ENCODE results near the gene SCN2A.
"Not testable (repeated sequence)": the region's sequence is repeated elsewhere in the genome, so short reads cannot be mapped to it uniquely, and the experiment has no call there.

SCN2A gene

DNA sequence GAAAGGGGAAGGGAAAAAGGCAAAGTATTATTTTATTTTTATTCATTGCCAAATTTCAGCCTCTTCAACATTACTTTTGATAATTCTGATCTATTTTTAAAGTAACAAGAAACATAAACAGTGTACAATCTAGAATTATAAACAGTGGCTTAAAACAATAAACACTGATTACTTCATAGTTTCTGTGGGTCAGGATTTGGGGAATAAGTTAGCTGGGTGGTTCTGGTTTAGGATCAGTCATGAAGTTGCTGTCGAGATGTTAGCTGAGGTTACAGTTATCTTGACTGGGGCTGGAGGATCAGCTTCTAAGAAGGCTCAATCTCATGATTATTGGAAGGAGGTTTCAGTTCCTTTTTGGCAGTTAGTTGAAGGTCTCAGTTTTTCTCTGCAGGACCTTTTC, 109.2 kb downstream of the SCN2A start:
- DNase-seq, result no peak

GRCh38 chr2:165349181-165349580, 110.0 kb downstream of the SCN2A start:
- DNase-seq, result no peak

- DNase-seq, result no peak
These were observed 118.5 kb downstream of the SCN2A start for GRCh38 chr2:165357758-165358157.

DNA sequence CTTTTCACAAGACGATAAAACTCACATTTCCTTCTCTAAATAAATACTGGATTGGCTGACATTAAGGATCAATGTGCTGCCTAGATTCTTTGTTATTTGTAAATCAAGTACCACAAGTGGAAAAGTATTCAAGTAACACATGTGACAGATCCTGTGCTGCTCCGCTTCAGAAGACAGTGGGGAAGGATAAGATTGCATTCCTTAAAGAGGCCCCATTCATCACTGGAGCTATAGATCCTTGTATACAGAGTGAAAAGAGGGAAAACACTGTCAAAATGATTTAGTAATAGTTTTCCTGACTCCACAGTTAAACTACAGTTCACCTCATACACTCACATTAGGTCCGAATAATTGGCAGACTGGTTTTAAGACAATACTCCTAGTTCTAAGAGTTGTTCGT, 122.3 kb downstream of the SCN2A start:
- no peak for DNase-seq

DNA sequence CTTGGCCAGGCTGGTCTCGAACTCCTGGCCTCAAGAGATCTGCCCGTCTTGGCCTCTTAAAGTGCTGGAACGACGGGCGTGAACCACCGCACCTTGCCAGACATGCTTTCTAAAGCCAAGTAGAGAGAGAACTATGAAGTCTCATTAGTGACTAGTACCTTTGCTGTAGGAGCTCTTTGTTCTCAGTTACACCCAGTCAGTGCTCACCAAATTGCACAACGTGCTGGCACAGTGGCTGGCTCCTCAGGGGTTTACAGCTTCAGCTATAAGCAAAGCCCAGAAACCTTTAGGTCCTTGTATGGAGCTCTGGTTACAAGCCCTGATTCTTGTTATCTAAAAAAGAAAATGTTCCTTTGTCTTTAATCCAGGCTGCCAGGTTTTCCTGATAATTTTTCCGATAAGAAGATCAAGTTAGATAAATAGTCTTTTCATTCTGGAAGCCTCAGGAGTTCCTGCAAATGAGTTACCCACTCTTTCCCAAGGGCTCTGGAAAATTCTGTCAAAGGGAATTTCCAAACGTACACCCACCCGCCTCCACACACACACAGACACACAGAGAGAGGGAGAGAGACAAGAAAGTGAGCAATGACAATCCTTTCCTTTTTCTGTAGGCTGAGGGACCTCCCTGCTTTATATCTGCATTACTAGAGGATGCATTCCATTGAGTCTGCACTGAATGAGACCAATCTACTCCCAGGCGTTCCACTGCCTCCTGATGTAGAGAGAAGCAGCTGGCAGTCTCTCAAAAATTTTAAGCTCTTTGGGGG, 130.1 kb downstream of the SCN2A start:
- no peak for DNase-seq

DNA sequence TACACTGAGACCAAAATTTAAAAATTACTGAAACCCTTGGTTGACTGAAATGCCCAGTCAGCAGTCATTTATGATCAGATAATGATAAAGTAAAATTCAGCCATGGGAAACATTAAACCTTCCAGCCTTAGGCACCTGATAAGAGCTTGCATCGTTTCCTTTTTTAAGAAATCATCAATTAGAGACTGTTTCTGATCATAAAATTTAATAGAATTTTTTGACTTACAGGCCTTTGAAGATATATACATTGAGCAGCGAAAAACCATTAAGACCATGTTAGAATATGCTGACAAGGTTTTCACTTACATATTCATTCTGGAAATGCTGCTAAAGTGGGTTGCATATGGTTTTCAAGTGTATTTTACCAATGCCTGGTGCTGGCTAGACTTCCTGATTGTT, 130.7 kb downstream of the SCN2A start:
- no peak for DNase-seq

GRCh38 chr2:165371356-165371755, 132.1 kb downstream of the SCN2A start:
- no peak for DNase-seq

GRCh38 chr2:165373278-165374010, 134.2 kb downstream of the SCN2A start:
- no peak for DNase-seq

- no peak for DNase-seq
These were observed 137.4 kb downstream of the SCN2A start for GRCh38 chr2:165376571-165376975.

DNA sequence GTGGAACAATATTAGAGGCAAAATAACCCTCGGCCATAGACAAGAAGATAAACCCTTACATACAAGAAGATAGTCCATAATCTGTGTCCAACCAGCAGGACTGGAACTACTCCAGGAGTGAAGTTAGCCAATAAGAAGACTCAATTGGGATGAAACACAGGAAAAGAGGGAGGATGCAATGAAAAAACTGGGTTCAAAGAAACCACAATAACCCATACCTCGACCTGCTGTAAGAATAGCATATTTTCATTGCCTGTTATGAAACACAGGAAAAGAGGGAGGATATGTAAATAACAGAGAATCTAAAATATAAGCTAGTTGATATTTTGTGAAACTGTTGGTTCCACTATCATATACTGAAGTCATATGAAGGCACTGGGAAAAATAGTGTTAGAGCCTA, 143.1 kb downstream of the SCN2A start:
- no peak for DNase-seq

GRCh38 chr2:165390875-165391274, 151.7 kb downstream of the SCN2A start:
- DNase-seq, result no peak

DNA sequence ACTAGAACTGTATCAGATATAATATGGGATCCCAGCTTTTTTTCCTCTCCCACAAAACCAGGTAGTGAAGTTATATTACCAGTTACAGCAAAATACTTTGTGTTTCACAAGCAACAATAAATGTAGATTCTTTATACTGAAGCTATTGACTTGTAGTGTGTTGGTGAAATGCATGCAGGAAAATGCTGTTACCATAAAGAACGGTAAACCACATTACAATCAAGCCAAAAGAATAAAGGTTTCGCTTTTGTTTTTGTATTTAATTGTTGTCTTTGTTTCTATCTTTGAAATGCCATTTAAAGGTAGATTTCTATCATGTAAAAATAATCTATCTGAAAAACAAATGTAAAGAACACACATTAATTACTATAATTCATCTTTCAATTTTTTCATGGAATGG, 152.6 kb downstream of the SCN2A start:
- DNase-seq, result no peak

DNA sequence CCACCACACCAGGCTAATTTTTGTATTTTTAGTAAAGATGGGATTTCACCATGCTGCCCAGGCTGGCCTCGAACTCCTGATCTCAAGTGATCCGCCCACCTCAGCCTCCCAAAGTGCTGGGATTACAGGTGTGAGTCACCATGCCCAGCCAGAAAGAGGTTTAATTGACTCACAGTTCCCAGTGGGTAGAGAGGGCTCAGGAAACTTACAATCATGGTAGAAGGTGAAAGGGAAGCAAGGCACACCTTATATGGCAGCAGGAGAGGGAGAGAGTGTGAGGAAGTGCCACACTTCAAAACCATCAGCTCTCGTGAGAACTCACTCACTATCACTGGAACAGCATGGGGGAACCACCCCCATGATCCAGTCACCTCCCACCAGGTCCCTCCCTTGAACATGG, 159.4 kb downstream of the SCN2A start:
- not testable (repeated sequence) for DNase-seq

DNA sequence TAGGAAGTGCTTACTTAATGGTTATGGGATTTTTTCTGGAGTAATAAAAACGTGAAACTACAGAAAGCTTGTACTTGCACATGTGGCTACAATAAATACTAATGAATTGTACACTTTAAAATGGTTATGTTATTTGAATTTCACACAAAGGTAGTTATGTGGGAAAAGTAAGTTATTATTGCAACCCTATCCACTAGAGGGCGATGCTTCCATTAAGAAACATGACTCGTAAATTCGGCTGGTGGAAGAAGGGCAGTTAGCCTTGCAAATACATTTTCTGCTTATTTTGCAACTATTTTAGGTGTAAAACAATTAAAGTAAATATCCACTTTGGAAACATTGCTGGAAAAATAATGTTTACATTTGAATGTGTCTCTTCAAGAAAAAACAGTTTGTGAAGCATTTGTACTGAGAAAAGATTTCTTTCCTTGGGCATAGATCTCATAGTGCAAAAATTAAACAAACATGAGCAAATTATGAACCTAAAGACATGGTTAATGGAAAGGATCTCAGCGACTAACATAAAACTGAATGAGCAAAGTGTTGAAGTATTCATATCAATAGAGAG, 162.2 kb downstream of the SCN2A start:
- DNase-seq, result peak in 1 of 2 donors; percentile 54

- DNase-seq, result no peak
These were observed 162.9 kb downstream of the SCN2A start for GRCh38 chr2:165402162-165402561.

DNA sequence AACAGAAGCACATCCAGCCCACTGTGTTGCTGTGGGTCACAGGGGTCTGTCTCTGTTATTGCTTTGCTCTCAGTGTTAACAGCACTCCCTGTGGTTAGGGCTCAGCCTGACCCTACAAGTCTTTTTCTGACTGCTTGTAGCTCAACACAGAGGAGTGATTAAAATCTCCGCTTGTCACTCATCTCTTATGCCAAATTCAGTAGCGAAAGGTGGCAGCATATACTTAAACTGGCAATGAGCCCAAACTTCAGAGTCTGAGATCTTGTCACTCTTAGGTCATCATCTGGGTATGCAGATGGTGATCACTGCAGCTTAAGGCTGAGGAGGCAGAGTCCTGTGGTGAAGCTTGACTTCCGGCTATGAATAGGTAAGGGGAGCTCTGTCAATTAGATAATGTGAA, 167.0 kb downstream of the SCN2A start:
- no peak for DNase-seq

GRCh38 chr2:165407466-165407865, 168.3 kb downstream of the SCN2A start:
- no peak for DNase-seq

- no peak for DNase-seq
These were observed 169.0 kb downstream of the SCN2A start for GRCh38 chr2:165408186-165408585.

DNA sequence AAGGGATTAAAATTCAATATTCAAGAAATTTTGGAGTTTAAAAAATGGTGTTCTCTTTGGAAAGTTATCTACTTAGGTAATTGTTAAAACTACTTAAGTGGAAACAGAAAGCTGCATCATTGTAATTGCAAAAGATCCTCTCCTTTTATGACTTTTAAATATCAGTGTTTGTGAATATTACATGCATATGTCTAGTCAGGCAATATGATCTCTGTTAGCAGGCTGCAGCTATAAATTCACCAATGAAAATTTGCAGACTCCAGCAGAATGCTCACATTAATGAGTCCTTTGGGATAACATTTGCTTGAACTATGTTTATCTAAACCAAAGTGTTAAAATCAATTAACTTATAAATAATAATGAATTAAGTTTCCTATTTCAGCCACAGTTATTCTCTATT, 171.1 kb downstream of the SCN2A start:
- no peak for DNase-seq

GRCh38 chr2:165414187-165414586, 175.0 kb downstream of the SCN2A start:
- DNase-seq, result no peak

DNA sequence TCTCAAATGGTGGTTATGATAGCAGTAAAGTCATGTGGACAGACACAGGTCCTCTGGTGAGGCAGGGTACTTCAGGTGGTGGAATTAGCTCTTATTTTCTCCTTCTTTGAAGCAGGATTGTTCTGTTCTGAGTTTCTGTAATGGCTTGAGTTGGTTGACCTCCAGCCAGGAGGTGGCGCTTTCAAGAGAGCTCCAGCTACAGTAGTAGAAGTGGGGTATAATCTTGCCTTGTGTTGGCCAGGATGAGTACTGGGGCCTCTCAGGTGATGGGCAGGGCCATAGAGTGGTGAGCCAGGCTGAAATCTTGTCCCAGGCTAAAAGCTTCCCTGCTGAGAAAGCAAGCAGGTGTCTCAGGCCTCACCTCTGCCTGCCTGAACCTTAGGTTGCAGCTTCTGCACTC, 177.8 kb downstream of the SCN2A start:
- no peak for DNase-seq

- no peak for DNase-seq
These were observed 181.0 kb downstream of the SCN2A start for GRCh38 chr2:165420231-165420630.

- DNase-seq, result no peak
These were observed 183.9 kb downstream of the SCN2A start for GRCh38 chr2:165423081-165423480.

- DNase-seq, result no peak
These were observed 186.3 kb downstream of the SCN2A start for GRCh38 chr2:165425556-165425955.

All from CD4-positive, alpha-beta T cell treated with Interferon alpha-2 for 1 hour (primary cell).